A673 (cell line): ENCODE measurements around the gene ZNF692. TPM values are rescaled to one million over a fixed set of nuclear protein-coding genes. Genes with fewer than 3 reads are reported as not detected.

Experiments used
- BruUV-seq: library from RNA; stranded (reverse); fragments of 400-500 nt; replicated peaks from 2 replicates; lab custom pipeline; 2021; lab: Mats Ljungman, UMichigan
- CTCF ChIA-PET: fragments of 300-600 bp; sonication (Branson Sonifier 250); formaldehyde crosslinking; loops from one replicate; lab custom pipeline; 2022; ENCODE audit warnings: antibody characterized with exemption; lab: Charles Lee
- POLR2A ChIA-PET: fragments of 300-600 bp; sonication (Branson Sonifier 250); formaldehyde crosslinking; loops from one replicate; lab custom pipeline; 2022; ENCODE audit warnings: antibody characterized with exemption; ENCODE audit not compliant: low non-redundant PET; lab: Charles Lee
- DNase-seq: peaks from one replicate; pipeline ENCODE4 v3.0.0-alpha.2; 2015; ENCODE audit warnings: low spot score
- H3K27ac ChIP-seq: fragments of 200-600 bp; sonication (generic); 2 replicates; pipeline ENCODE4 v1.5.1; 2016; ENCODE audit warnings: mixed run types, low read depth, mild to moderate bottlenecking, mixed read lengths, antibody characterized with exemption, low read length; ENCODE audit not compliant: poor library complexity, severe bottlenecking
- H3K27me3 ChIP-seq: fragments of 200-600 bp; sonication (generic); replicated peaks from 2 replicates; pipeline ENCODE4 v1.6.1; 2017; ENCODE audit warnings: mixed run types, low read depth, mild to moderate bottlenecking, mixed read lengths, antibody characterized with exemption, low read length; ENCODE audit not compliant: insufficient read depth, poor library complexity
- H3K36me3 ChIP-seq: fragments of 200-600 bp; sonication (generic); 2 replicates; pipeline ENCODE4 v1.6.1; 2016; ENCODE audit warnings: mixed run types, mild to moderate bottlenecking, mixed read lengths, antibody characterized with exemption, low read length; ENCODE audit not compliant: insufficient read depth, poor library complexity, severe bottlenecking
- H3K4me1 ChIP-seq: fragments of 200-600 bp; sonication (generic); 2 replicates; pipeline ENCODE4 v1.6.1; 2017; ENCODE audit warnings: mixed run types, mild to moderate bottlenecking, mixed read lengths, antibody characterized with exemption, low read length; ENCODE audit not compliant: insufficient read depth, poor library complexity, severe bottlenecking
- H3K4me3 ChIP-seq: fragments of 200-600 bp; sonication (generic); 2 replicates; pipeline ENCODE4 v1.5.1; 2016; ENCODE audit warnings: low read depth, mixed run types, mild to moderate bottlenecking, mixed read lengths, low read length; ENCODE audit not compliant: poor library complexity, severe bottlenecking
- H3K9me3 ChIP-seq: fragments of 200-600 bp; sonication (generic); 2 replicates; pipeline ENCODE4 v1.6.1; 2016; ENCODE audit warnings: mixed run types, low read depth, mild to moderate bottlenecking, mixed read lengths, antibody characterized with exemption, low read length; ENCODE audit not compliant: poor library complexity, severe bottlenecking
- CTCF ChIP-seq: fragments of 300-800, 200-600 bp; sonication (generic); conservative IDR thresholded peaks from 2 replicates; pipeline ENCODE4 v1.5.1; 2017; ENCODE audit warnings: low read depth, mild to moderate bottlenecking, antibody characterized with exemption, low read length, moderate library complexity, mixed read lengths
- EZH2 ChIP-seq: fragments of 200-600 bp; sonication (generic); IDR thresholded peaks from 2 replicates; pipeline ENCODE4 v1.6.1; 2017; ENCODE audit warnings: borderline replicate concordance, low read depth, mild to moderate bottlenecking, mixed read lengths, antibody characterized with exemption, low read length; ENCODE audit not compliant: poor library complexity, severe bottlenecking
- intact Hi-C: fragments of 100-400 bp; cut with micrococcal nuclease; formaldehyde crosslinking; loops from one replicate; pipeline ENCODE4 v1.10.0; 2022; ENCODE audit not compliant: unreplicated experiment
- total RNA-seq: library from RNA; stranded (reverse); gene quantifications from 2 replicates; pipeline ENCODE4 v1.2.3, GENCODE V29; 2021

The ZNF692 gene
- total RNA-seq, 1 experiment from 2014 or later, result 64.5 TPM

GRCh38 chr1:248861616-248862015 is 2.7 kb upstream of the ZNF692 start:
- BruUV-seq, result no TSS peak
- no peak for TF ChIP-seq CTCF
- TF ChIP-seq EZH2, result no peak
- DNase-seq, result no peak
- Histone ChIP-seq H3K27ac (no peak overlapping the region), H3K36me3 (no peaks in the 10 kb centered on the region), H3K9me3 (no peaks in the 10 kb centered on the region), H3K27me3 (peaks cover 3% of the 10 kb centered on the region), H3K4me1 (peaks cover 27% of the 10 kb centered on the region), H3K4me3 (no peak overlapping the region)
- CTCF ChIA-PET, result no interaction called here
- POLR2A ChIA-PET, result no interaction called here
- intact Hi-C loops, result no loop called here

- ChIA-PET POLR2A (no interaction called here), CTCF (no interaction called here)
- Histone ChIP-seq H3K36me3 (peaks cover 8% of the 10 kb centered on the region), H3K27me3 (peaks cover 3% of the 10 kb centered on the region), H3K27ac (no peak overlapping the region), H3K4me3 (no peak overlapping the region), H3K4me1 (peaks cover 27% of the 10 kb centered on the region), H3K9me3 (no peaks in the 10 kb centered on the region)
- DNase-seq, result no peak
- intact Hi-C loops, result no loop called here
- TF ChIP-seq CTCF (no peak), EZH2 (no peak)
- no TSS peak for BruUV-seq
Measured at GRCh38 chr1:248860007-248860406, 1.1 kb upstream of the ZNF692 start.

- peak overlapping the region; percentile 58 for H3K4me3 ChIP-seq
- peaks cover 3% of the 10 kb centered on the region for H3K27me3 ChIP-seq
- no TSS peak for BruUV-seq
- peak; percentile 65 for DNase-seq
- H3K9me3 ChIP-seq, result no peaks in the 10 kb centered on the region
- ChIA-PET CTCF (interaction anchor here (0.7 kb wide), 1 partner anchor 15 kb away, joined by 3 read pairs; no protein-coding TSS in a partner anchor), POLR2A (no interaction called here)
- TF ChIP-seq EZH2, result no peak
- peak; percentile 44; the same call in 1 of the 2 replicates for TF ChIP-seq CTCF
- H3K27ac ChIP-seq, result peak overlapping the region; percentile 76
- peaks cover 22% of the 10 kb centered on the region for H3K4me1 ChIP-seq
- peaks cover 25% of the 10 kb centered on the region for H3K36me3 ChIP-seq
- intact Hi-C loops, result loop anchor here (2.0 kb wide), 1 partner anchor 19 kb away; the partner anchor contains the start of gene ZNF672
Measured at GRCh38 chr1:248858096-248858890, 592 bp downstream of the ZNF692 start.
